ENCODE results near the gene MAP4K4.

Gene MAP4K4

GRCh38 chr2:101718993-101719571 is 21.6 kb downstream of the MAP4K4 start:
- DNase-seq (ENCODE audit: extremely low read depth in 1 of 2, low read depth in 1 of 2), result peak in 1 of 2 donors; percentile 70

- DNase-seq (ENCODE audit: extremely low read depth in 1 of 2, low read depth in 1 of 2), result no peak
Observed at GRCh38 chr2:101720732-101721131, 23.2 kb downstream of the MAP4K4 start.

- DNase-seq (ENCODE audit: extremely low read depth in 1 of 2, low read depth in 1 of 2), result no peak
Observed at GRCh38 chr2:101722864-101723263, 25.4 kb downstream of the MAP4K4 start.

GRCh38 chr2:101723371-101724124 is 26.0 kb downstream of the MAP4K4 start:
- no peak for DNase-seq (ENCODE audit: extremely low read depth in 1 of 2, low read depth in 1 of 2)

- no peak for DNase-seq (ENCODE audit: extremely low read depth in 1 of 2, low read depth in 1 of 2)
Observed at GRCh38 chr2:101724125-101724474, 26.6 kb downstream of the MAP4K4 start.

GRCh38 chr2:101725038-101725437 is 27.5 kb downstream of the MAP4K4 start:
- DNase-seq (ENCODE audit: extremely low read depth in 1 of 2, low read depth in 1 of 2), result no peak

- no peak for DNase-seq (ENCODE audit: extremely low read depth in 1 of 2, low read depth in 1 of 2)
Observed at GRCh38 chr2:101725515-101726192, 28.1 kb downstream of the MAP4K4 start.

- DNase-seq (ENCODE audit: extremely low read depth in 1 of 2, low read depth in 1 of 2), result no peak
Observed at GRCh38 chr2:101728865-101729264, 31.4 kb downstream of the MAP4K4 start.

- DNase-seq (ENCODE audit: extremely low read depth in 1 of 2, low read depth in 1 of 2), result no peak
Observed at GRCh38 chr2:101729521-101730190, 32.1 kb downstream of the MAP4K4 start.

GRCh38 chr2:101731221-101732054 is 33.9 kb downstream of the MAP4K4 start:
- DNase-seq (ENCODE audit: extremely low read depth in 1 of 2, low read depth in 1 of 2), result no peak

- no peak for DNase-seq (ENCODE audit: extremely low read depth in 1 of 2, low read depth in 1 of 2)
Observed at GRCh38 chr2:101732199-101732598, 34.7 kb downstream of the MAP4K4 start.

- DNase-seq (ENCODE audit: extremely low read depth in 1 of 2, low read depth in 1 of 2), result no peak
Observed at GRCh38 chr2:101732773-101733256, 35.3 kb downstream of the MAP4K4 start.

GRCh38 chr2:101733257-101733993 is 35.9 kb downstream of the MAP4K4 start:
- no peak for DNase-seq (ENCODE audit: extremely low read depth in 1 of 2, low read depth in 1 of 2)

GRCh38 chr2:101734505-101735165 is 37.1 kb downstream of the MAP4K4 start:
- DNase-seq (ENCODE audit: extremely low read depth in 1 of 2, low read depth in 1 of 2), result no peak

GRCh38 chr2:101735166-101735533 is 37.6 kb downstream of the MAP4K4 start:
- no peak for DNase-seq (ENCODE audit: extremely low read depth in 1 of 2, low read depth in 1 of 2)

GRCh38 chr2:101736233-101736632 is 38.7 kb downstream of the MAP4K4 start:
- no peak for DNase-seq (ENCODE audit: extremely low read depth in 1 of 2, low read depth in 1 of 2)

GRCh38 chr2:101736861-101737291 is 39.4 kb downstream of the MAP4K4 start:
- DNase-seq (ENCODE audit: extremely low read depth in 1 of 2, low read depth in 1 of 2), result peak in 1 of 2 donors; percentile 65

- DNase-seq (ENCODE audit: extremely low read depth in 1 of 2, low read depth in 1 of 2), result no peak
Observed at GRCh38 chr2:101737478-101738255, 40.2 kb downstream of the MAP4K4 start.

GRCh38 chr2:101738649-101739048 is 41.1 kb downstream of the MAP4K4 start:
- DNase-seq (ENCODE audit: extremely low read depth in 1 of 2, low read depth in 1 of 2), result no peak

Data from stimulated activated CD8-positive, alpha-beta memory T cell treated with anti-CD3 and anti-CD28 coated beads, Interleukin-7, amount 100 ng/mL, for 48 hours (primary cell).